Memory B cell (primary cell): ENCODE results near the gene C16orf46.

Experiments
- ATAC-seq: fragments of 150-1000 bp; cut with Tn5 transposase; 2 replicates; pipeline ENCODE4 v1.10.0; 2021; ENCODE audit warnings: low read depth, mild to moderate bottlenecking, moderate library complexity
- DNase-seq, 2 donors: peaks; one replicate each; pipeline ENCODE4 v3.0.0; 2022; ENCODE audit warnings: low spot score in 2 of 2
- H3K27ac Mint-ChIP-seq: one replicate; pipeline ENCODE4 v1.8.0; 2022; ENCODE audit warnings: mild to moderate bottlenecking, moderate library complexity, mixed read lengths
- H3K27me3 Mint-ChIP-seq: one replicate; pipeline ENCODE4 v1.8.0; 2022; ENCODE audit warnings: mixed read lengths
- H3K36me3 Mint-ChIP-seq: one replicate; pipeline ENCODE4 v1.8.0; 2022; ENCODE audit warnings: mild to moderate bottlenecking, mixed read lengths
- H3K4me1 Mint-ChIP-seq: one replicate; pipeline ENCODE4 v1.8.0; 2022; ENCODE audit warnings: mixed read lengths
- H3K4me3 Mint-ChIP-seq: one replicate; pipeline ENCODE4 v1.8.0; 2022; ENCODE audit warnings: mild to moderate bottlenecking, moderate library complexity, mixed read lengths
- H3K9me3 Mint-ChIP-seq: one replicate; pipeline ENCODE4 v1.8.0; 2022; ENCODE audit warnings: mixed read lengths

C16orf46 gene

DNA sequence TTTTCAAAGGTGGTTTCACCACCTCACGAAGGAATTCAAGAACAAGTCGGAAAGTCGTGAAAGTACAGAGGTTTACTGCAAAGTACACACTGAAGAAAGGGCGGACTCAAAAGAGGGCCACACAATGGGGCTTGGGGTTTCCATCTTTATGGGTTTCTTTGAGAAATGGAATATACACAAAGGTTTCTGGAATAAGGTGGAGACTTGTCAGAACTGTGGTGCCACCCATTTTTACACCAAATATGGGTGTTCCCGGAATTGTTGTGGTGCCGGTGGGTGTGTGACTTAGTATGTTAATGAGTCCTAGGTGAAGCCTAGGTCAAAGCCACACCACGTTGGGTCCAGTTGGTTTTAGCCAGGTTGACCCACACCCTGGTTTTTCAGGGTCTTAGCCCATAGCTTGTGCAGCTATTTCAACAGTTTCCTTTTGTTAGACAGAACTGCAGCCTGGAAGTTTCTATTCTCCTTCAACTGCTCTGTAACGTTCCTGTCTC is 19.7 kb upstream of the C16orf46 start:
- H3K9me3 Mint-ChIP-seq = peaks cover 1% of the 10 kb centered on the region
- ATAC-seq (no peak), DNase-seq (no peak)
- peaks cover 5% of the 10 kb centered on the region for H3K4me1 Mint-ChIP-seq
- no peaks in the 10 kb centered on the region for H3K36me3 Mint-ChIP-seq
- no peaks in the 10 kb centered on the region for H3K27me3 Mint-ChIP-seq
- peak overlapping the region; percentile 64 for H3K4me3 Mint-ChIP-seq
- peak overlapping the region; percentile 71 for H3K27ac Mint-ChIP-seq

DNA sequence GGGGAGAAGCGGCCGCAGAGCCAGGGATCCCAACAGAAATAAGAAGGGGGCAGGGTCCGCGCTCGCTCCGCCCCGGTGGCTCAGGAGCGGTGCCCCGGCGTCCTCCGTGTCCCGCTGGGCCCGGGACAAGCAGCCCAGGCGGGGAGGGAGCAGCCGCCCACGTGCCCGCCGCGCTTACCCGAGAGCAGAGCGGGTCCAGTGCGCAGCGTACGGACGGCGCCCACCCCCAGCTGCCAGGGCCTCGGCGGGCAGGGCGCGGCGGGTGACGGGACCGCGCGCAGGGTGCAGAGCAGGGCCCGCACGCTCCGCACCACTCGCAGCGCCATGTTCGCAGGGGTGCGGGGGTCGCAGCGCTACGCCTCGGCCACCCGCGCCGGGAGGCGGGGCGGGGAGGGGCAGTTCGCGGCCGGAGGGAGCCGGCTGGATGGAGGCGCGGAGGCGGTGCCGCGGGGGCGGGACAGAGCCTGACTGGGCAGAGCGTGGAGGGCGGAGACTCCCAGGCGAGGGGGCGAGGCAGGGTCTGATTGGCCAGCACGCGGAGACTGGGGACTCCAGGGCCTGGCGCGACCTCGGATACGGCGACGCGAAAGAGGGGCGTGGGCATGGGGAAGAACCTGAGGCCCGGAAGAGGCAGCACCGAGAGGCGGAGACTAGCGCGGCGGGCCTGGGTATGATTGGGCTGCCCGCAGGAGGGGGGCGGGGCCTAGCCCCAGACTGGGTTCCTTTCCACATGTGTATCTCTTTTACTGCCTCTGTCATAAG is 19.1 kb upstream of the C16orf46 start, which contains the start of gene GCSH:
Gene GCSH, minus strand, starts transcription at position 443 of the 762 bp plus-strand sequence. Its CDS starts 117 bp downstream, at position 326.
- DNase-seq (peak; percentile 92 to 98), ATAC-seq (peak; percentile 95)
- no peaks in the 10 kb centered on the region for H3K27me3 Mint-ChIP-seq
- H3K4me3 Mint-ChIP-seq = peak within 1 kb of the TSS; percentile 82
- H3K36me3 Mint-ChIP-seq = no peaks in the 10 kb centered on the region
- H3K4me1 Mint-ChIP-seq = peaks cover 5% of the 10 kb centered on the region
- H3K27ac Mint-ChIP-seq = peak within 1 kb of the TSS; percentile 71
- H3K9me3 Mint-ChIP-seq = peaks cover 1% of the 10 kb centered on the region

DNA sequence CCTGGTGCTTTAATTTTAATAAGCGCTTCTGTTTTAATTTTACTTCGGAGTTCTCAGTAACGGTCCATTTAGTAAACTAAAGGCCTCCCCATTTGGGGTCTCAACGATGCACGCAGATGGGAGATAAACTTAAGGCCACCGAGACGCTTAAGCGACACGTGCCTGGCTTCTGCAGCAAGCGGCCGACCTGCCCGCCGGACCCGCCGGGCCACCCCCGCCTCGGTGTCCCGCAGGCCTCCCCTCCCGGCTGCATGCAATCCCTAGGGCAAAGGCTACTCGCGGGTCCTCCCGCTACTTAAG is 18.6 kb upstream of the C16orf46 start:
- no peaks in the 10 kb centered on the region for H3K36me3 Mint-ChIP-seq
- peaks cover 5% of the 10 kb centered on the region for H3K4me1 Mint-ChIP-seq
- H3K4me3 Mint-ChIP-seq = peak overlapping the region; percentile 82
- no peak overlapping the region for H3K27ac Mint-ChIP-seq
- no peaks in the 10 kb centered on the region for H3K27me3 Mint-ChIP-seq
- H3K9me3 Mint-ChIP-seq = peaks cover 1% of the 10 kb centered on the region
- DNase-seq (no peak), ATAC-seq (no peak)

DNA sequence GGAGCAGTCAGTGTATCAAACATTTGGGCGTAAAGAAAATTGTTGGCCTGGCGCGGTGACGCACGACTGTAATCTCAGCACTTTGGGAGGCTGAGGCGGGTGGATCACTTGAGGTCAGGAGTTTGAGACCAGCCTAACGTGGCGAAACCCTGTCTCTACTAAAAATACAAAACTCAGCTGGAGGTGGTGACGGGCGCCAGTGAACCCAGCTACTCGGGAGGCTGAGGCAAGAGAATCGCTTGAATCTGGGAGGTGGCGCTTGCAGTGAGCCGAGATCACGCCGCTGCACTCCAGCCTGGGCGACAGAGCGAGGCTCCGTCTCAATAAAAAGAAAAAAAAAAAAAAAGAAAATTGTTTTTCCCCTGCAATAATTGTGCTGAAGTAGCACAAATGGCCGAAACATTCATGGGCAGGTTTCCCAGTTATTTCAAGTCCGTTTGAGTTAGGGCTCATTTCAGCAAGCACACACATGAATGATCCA is 17.8 kb upstream of the C16orf46 start:
- no peak for DNase-seq
- no peaks in the 10 kb centered on the region for H3K27me3 Mint-ChIP-seq
- H3K4me1 Mint-ChIP-seq = peaks cover 5% of the 10 kb centered on the region
- H3K4me3 Mint-ChIP-seq = peak overlapping the region; percentile 82
- H3K9me3 Mint-ChIP-seq = peaks cover 1% of the 10 kb centered on the region
- H3K27ac Mint-ChIP-seq = no peak overlapping the region
- ATAC-seq = no peak
- peaks cover 2% of the 10 kb centered on the region for H3K36me3 Mint-ChIP-seq

DNA sequence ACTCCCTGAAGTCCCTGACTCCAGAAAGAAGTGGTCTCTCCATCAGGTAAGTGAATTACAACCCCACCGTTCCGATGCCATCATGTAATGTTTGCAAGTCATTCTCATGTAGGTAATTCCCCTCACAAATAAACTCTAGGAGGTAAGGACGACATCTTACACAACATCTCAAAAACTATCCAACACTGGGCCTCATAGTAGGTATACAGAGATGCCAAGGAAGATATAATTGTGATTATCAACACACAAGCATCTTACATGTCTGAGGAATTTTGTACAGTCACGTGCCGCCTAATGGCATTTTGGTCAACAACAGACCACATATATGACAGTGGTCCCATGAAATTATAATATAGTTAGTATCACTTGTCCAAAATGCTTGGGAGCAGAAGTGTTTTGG is 11.8 kb upstream of the C16orf46 start:
- DNase-seq (no peak), ATAC-seq (no peak)
- Mint-ChIP-seq H3K27ac (no peak overlapping the region), H3K27me3 (no peaks in the 10 kb centered on the region), H3K4me1 (no peaks in the 10 kb centered on the region), H3K9me3 (no peaks in the 10 kb centered on the region), H3K36me3 (peaks cover 7% of the 10 kb centered on the region), H3K4me3 (no peak overlapping the region)

DNA sequence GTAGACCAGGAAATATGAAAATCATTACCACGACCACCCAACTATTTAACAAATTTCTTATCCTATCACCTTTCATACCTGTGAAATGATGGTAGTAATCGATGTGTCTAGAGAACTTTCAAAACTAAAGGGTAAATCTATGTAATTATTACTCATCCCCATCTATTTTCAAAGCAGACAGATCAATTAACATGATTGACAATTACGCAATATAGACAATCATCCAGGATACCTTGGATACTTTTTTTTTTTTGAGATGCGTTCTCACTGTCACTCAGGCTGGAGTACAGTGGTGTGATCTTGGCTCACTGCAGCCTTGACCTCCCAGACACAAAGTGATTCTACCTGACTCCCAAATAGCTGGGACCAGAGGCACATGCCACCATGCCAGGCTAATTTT is 4.0 kb upstream of the C16orf46 start:
- DNase-seq = no peak
- no peaks in the 10 kb centered on the region for H3K4me1 Mint-ChIP-seq
- no peaks in the 10 kb centered on the region for H3K27me3 Mint-ChIP-seq

DNA sequence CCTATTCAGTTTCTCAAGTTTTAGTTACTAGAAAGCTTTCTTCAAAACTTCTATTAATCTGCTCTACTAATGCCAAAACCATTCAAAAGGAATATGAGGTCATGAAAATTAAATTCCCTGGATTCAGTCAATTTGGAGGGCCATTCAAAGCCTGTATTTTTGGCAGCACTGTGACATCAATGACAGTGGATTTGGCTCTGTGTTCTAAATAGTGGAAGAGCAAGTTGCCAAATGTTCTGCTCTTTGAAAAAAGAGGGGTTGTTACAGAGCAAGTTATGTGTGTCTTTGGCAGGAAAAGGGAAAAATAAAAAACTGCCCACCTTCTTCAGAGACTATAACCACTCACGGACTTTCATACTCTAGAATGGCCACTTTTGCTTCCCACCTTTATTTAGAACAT is 3.2 kb upstream of the C16orf46 start:
- H3K4me3 Mint-ChIP-seq = no peak overlapping the region

More for the DNA sequence above, 4.0 kb upstream of the C16orf46 start:
- ATAC-seq = no peak
- no peaks in the 10 kb centered on the region for H3K36me3 Mint-ChIP-seq
- H3K9me3 Mint-ChIP-seq = no peaks in the 10 kb centered on the region
- no peak overlapping the region for H3K4me3 Mint-ChIP-seq
- H3K27ac Mint-ChIP-seq = no peak overlapping the region

DNA sequence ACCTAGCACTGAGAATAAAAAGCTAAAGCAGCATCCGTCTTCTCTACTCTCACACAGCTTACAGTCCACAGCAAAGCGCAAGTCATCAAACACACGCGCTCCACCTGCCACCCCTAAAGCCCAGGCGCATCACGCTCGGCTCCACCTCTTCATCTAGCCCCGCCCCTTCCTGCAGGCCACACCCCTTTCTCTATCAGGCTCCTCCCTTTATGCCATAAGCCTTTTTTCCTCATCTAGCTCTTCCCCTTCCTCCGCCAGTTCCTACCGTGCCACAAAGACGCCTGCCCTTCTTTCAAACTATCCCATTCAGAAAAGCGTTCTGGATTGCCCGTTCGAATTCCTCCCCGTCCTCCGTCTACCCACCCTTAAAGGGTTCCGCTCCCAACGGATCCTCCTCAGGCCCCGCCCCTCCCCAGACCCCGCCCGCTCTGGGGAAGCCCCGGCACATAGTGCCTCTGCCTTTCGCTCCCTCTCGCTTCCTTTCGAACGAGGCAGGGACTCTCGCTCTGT is 417 bp downstream of the C16orf46 start:
- H3K9me3 Mint-ChIP-seq = no peaks in the 10 kb centered on the region
- no peak overlapping the region for H3K27ac Mint-ChIP-seq
- ATAC-seq = peak; percentile 78
- H3K36me3 Mint-ChIP-seq = no peaks in the 10 kb centered on the region
- DNase-seq = peak; percentile 98 to 99
- H3K27me3 Mint-ChIP-seq = no peaks in the 10 kb centered on the region
- H3K4me1 Mint-ChIP-seq = no peaks in the 10 kb centered on the region
- H3K4me3 Mint-ChIP-seq = no peak overlapping the region

More for the DNA sequence above, 3.2 kb upstream of the C16orf46 start:
- Mint-ChIP-seq H3K27ac (no peak overlapping the region), H3K27me3 (no peaks in the 10 kb centered on the region), H3K4me1 (no peaks in the 10 kb centered on the region), H3K36me3 (no peaks in the 10 kb centered on the region), H3K9me3 (no peaks in the 10 kb centered on the region)
- DNase-seq (no peak), ATAC-seq (no peak)

DNA sequence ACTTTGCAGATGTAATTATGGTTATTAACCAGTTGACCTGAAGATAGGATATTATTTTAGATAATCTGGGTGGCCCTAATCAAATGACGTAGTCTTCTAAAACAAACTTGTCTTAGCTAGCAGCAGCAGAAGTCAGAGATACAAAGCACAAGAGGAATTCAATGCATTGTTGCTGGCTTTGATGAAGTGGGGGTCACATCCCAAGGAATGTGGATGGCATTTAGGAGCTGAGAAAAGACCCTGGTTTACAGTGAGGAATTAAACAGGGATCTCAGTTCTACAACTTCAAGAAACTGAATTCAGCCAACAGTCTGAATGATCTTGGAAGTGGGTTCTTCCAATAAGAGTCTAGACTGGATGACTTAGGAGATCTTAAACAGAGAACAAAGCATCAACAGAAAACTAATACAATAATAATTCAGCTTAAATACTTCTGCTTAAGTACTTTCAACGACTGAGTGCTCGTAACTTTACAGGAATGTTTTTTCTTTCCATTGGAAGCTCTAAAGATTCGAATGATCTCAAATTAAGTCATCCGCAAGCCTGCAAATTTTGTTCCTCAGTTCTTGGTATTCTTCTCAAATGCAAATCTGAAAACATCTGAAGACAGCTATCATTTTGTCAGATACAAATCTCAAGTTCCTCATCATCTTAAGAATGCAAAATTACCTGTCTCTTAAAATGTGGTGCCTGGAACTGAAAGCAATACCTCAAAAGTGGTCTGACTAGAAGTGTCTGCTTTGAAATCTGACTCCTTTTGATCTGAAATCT is 3.3 kb downstream of the C16orf46 start:
- H3K36me3 Mint-ChIP-seq = no peaks in the 10 kb centered on the region

DNA sequence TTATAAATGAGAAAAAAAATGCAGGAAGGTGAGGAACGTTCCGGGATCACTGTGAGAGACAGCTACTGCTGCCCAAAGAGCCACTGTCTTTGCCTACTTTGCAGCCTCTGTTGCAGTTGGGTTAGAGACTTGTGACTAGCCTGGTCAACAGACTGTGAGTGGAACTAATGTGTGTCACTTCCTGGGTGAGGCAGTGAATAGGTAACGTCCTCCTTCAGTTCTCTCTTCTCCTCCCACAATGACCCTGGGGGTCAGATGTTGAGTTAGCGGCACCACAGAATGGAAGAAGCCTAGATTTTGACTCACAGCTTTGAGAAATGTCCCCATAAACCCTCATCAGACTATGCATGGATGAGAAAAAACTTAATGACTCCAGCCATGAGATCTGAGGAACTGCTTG is 5.2 kb downstream of the C16orf46 start:
- no peaks in the 10 kb centered on the region for H3K36me3 Mint-ChIP-seq
- H3K27ac Mint-ChIP-seq = no peak overlapping the region
- H3K27me3 Mint-ChIP-seq = no peaks in the 10 kb centered on the region
- DNase-seq (no peak), ATAC-seq (no peak)
- no peaks in the 10 kb centered on the region for H3K9me3 Mint-ChIP-seq
- H3K4me3 Mint-ChIP-seq = no peak overlapping the region
- no peaks in the 10 kb centered on the region for H3K4me1 Mint-ChIP-seq

More for the DNA sequence above, 3.3 kb downstream of the C16orf46 start:
- Mint-ChIP-seq H3K27me3 (no peaks in the 10 kb centered on the region), H3K4me3 (no peak overlapping the region), H3K4me1 (no peaks in the 10 kb centered on the region), H3K9me3 (no peaks in the 10 kb centered on the region), H3K27ac (no peak overlapping the region)
- ATAC-seq (no peak), DNase-seq (no peak)

DNA sequence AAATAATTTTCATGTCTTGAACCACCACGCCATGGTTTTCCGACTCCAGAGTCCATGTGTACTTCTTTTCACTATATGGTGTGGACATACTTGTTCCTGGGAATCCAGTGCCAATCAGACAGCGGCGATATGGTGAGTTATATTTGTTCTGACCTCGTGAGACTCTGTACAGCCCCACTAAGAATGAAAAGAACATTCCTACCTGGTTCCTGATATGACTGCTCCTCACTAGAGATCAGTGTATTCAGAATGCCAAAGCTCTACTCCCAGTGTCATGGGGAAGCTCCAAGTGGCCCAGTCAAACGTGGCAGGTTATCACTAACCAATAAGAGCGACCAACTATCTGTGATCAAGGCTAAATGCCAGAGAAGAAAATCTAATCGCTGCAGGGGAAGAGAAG is 6.1 kb downstream of the C16orf46 start:
- H3K4me1 Mint-ChIP-seq = no peaks in the 10 kb centered on the region
- H3K4me3 Mint-ChIP-seq = no peak overlapping the region
- H3K9me3 Mint-ChIP-seq = no peaks in the 10 kb centered on the region
- no peaks in the 10 kb centered on the region for H3K36me3 Mint-ChIP-seq
- H3K27ac Mint-ChIP-seq = no peak overlapping the region
- DNase-seq (no peak), ATAC-seq (no peak)
- H3K27me3 Mint-ChIP-seq = no peaks in the 10 kb centered on the region

DNA sequence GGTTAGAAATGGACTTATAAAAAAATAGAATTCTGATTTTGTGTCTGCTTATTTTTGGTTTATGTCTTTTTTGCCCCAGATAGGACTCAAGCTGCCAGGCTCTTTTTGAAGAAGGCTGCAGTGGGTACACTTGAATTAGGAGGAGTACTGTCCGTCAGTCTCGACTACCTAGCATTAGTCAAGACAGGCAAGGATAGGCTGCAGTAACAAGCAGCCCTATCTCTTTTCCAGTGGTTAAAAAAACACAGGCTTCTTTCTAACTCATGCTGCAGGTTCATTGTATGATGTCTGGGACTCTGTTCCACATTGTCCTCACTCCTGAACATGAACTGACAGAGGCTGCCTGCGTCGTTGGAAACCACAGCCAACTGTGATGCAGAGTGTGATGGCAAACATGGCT is 8.0 kb downstream of the C16orf46 start:
- no peak overlapping the region for H3K4me3 Mint-ChIP-seq
- ATAC-seq (no peak), DNase-seq (no peak)
- H3K9me3 Mint-ChIP-seq = no peaks in the 10 kb centered on the region
- no peaks in the 10 kb centered on the region for H3K4me1 Mint-ChIP-seq
- H3K27me3 Mint-ChIP-seq = no peaks in the 10 kb centered on the region
- H3K36me3 Mint-ChIP-seq = no peaks in the 10 kb centered on the region
- H3K27ac Mint-ChIP-seq = no peak overlapping the region

DNA sequence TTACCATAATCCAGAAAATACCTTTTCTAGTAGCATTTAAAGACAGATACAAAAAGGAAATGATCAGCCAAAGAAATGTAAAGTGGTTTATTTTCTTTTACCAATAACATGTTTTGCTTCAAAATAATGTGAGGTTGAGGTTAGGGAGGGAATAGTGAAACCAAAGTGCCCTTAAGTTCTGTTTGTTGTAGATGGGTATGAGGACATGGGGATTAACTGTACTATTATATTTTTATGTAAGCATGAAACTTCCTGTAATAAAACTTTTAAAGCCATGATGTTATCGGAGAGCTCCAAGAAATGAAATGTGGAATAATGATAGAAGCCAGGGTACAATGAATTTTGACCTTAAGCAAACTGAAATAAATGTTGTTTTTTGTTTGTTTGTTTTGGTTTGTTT is 9.9 kb downstream of the C16orf46 start:
- H3K36me3 Mint-ChIP-seq = no peaks in the 10 kb centered on the region
- no peak overlapping the region for H3K4me3 Mint-ChIP-seq
- H3K27ac Mint-ChIP-seq = no peak overlapping the region
- no peaks in the 10 kb centered on the region for H3K4me1 Mint-ChIP-seq
- no peaks in the 10 kb centered on the region for H3K9me3 Mint-ChIP-seq
- DNase-seq = no peak
- H3K27me3 Mint-ChIP-seq = no peaks in the 10 kb centered on the region
- no peak for ATAC-seq

DNA sequence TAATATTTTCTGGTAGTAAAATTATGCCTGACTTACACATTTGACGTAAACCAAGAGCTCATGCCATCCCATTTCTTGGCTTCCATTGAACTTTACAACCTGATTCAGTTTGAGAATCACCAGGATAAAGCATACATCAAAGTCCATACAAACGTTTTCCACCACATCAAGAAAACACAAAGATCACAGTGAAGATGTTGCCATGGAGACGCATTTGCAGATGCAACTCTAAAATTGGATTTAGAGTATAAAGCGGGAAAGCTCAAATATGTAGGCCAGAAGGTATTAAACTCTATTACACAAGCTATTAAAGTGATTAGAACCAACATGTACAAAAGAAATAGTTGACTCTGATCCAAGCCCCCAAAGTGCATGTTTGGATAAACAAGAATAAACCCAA is 10.4 kb downstream of the C16orf46 start:
- ATAC-seq (no peak), DNase-seq (no peak)
- H3K4me3 Mint-ChIP-seq = no peak overlapping the region
- no peaks in the 10 kb centered on the region for H3K9me3 Mint-ChIP-seq
- no peaks in the 10 kb centered on the region for H3K36me3 Mint-ChIP-seq
- H3K4me1 Mint-ChIP-seq = no peaks in the 10 kb centered on the region
- H3K27ac Mint-ChIP-seq = no peak overlapping the region
- no peaks in the 10 kb centered on the region for H3K27me3 Mint-ChIP-seq
